Thyroid gland (tissue), 4 donors: Measurements from ENCODE around the gene PCGF1. TPM values are rescaled to one million over a fixed set of nuclear protein-coding genes. Genes with fewer than 3 reads are reported as not detected.
A peak's percentile ranks its signal among the peaks of the same experiment; 100 is the strongest.

ENCODE experiments used
- DNase-seq, 2 donors: peaks; one replicate each; pipeline ENCODE4 v3.0.0-alpha.2; 2019
- H3K27ac ChIP-seq, 3 donors: fragments of 200-600 bp; sonication (generic); 1 replicate in 2 of 3; 2 replicates in 1 of 3; pipeline ENCODE4 v1.5.1; 2016 to 2019; ENCODE audit warnings: mild to moderate bottlenecking in 1 of 3, moderate library complexity in 1 of 3
- H3K27me3 ChIP-seq: fragments of 200-600 bp; sonication (generic); one replicate; pipeline ENCODE4 v1.5.1; 2019
- H3K36me3 ChIP-seq, 2 donors: fragments of 200-600 bp; sonication (generic); one replicate each; pipeline ENCODE4 v1.5.1; 2016 to 2019
- H3K4me1 ChIP-seq, 2 donors: fragments of 200-600 bp; sonication (generic); one replicate each; pipeline ENCODE4 v1.5.1; 2017 to 2019
- H3K4me3 ChIP-seq, 3 donors: fragments of 200-600 bp; sonication (generic); replicated peaks in 1 of 3; 1 replicate in 2 of 3; 2 replicates in 1 of 3; pipeline ENCODE4 v1.5.1; 2016; ENCODE audit warnings: mild to moderate bottlenecking in 1 of 3
- H3K9me3 ChIP-seq: fragments of 200-600 bp; sonication (generic); one replicate; pipeline ENCODE4 v1.5.1; 2017
- CTCF ChIP-seq, 6 experiments: fragments of 200-600 bp in 3 of 6; fragments of 450-650 bp in 3 of 6; sonication (generic) in 3 of 6; IDR thresholded peaks; one replicate each; pipeline ENCODE4 v1.5.1; 2016 to 2019; ENCODE audit warnings: antibody characterized with exemption in 6 of 6, mild to moderate bottlenecking in 2 of 6, inconsistent platforms in 1 of 6, moderate library complexity in 1 of 6
- POLR2A ChIP-seq, 2 donors: fragments of 450-650 bp; IDR thresholded peaks; one replicate each; pipeline ENCODE4 v1.6.1; 2017; ENCODE audit warnings: antibody characterized with exemption in 2 of 2, mild to moderate bottlenecking in 2 of 2, moderate library complexity in 1 of 2
- WGBS, 2 donors: methylation state at CpG; one replicate each; pipeline ENCODE4 v1.1.5; 2017; 5-methylcytosine and 5-hydroxymethylcytosine counted together
- intact Hi-C: fragments of 100-400 bp; cut with DNase I; formaldehyde crosslinking; loops from one replicate; pipeline ENCODE4 v1.15.1; 2023
- total RNA-seq, 4 donors: library from RNA; depleted of rRNA; stranded (reverse); fragments of >200 nt; gene quantifications; one replicate each; pipeline ENCODE4 v1.2.3, GENCODE V29; 2016

The PCGF1 gene
- total RNA-seq, 4 donors from 2014 or later = 11.0 to 25.9 (median 17.1) TPM

GRCh38 chr2:74503506-74504475 lies 3.7 kb downstream of the PCGF1 start:
- H3K27ac ChIP-seq = peak overlapping the region; percentile 42 to 60 (median 46)

DNA sequence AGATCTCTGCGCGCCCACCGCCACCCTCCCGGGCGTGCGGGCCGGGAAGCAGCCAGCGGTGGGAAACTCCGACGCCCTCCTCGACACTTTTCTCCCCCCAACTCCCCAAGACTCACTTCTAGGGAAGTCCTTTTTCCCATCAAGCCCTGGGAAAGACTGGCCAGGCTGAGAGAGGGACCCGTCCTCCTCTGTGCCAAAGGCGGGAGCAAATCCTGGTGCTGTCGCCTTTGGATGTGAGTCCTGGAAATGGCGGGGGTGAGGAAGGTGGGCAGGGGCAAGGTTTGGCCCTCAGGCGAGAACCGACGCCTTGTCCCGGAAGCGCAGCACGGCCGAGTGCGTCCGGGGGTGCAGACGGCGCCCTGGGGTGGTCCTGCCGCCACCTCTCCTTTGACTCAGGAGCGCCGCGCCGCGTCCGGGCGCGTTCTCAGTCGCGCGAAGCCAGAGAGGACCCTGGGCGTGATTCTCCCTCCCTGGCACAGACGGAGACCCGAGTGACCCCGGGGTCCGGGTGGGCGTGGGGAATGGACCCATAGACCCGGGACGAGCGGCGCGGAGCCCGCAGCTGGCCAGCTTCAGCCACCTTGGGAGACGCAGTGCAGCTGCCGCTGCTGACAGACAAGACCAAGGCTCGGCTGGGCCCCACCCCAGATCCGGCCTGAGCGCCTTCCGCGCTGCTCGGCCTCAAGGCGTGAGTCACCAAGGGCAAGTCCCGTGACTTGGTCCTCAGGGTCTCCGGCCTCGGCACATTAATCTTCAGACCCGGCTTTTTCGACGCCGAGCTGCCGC lies 4.6 kb downstream of the PCGF1 start:
- Histone ChIP-seq H3K27ac (peak overlapping the region in 2 of 3 donors; percentile 46 to 60), H3K4me3 (peak overlapping the region in 1 of 3 donors; percentile 29), H3K9me3 (no peaks in the 10 kb centered on the region), H3K36me3 (peaks cover 11 to 12% of the 10 kb centered on the region in 2 donors), H3K27me3 (peaks cover 7% of the 10 kb centered on the region), H3K4me1 (peaks cover 39 to 45% of the 10 kb centered on the region in 2 donors)
- TF ChIP-seq POLR2A (IDR thresholded peaks at IDR 0.05) (peak in 1 of 2 donors; percentile 39), CTCF (IDR thresholded peaks at IDR 0.05) (no peak)
- intact Hi-C loops = no loop called here
- DNase-seq = peak; percentile 60 to 68
- WGBS, 2 donors = 0 to 7% methylated on average over 7 to 24 of the region's 67 CpGs

More at GRCh38 chr2:74503506-74504475, 3.7 kb downstream of the PCGF1 start:
- no peak for DNase-seq
- intact Hi-C loops = no loop called here
- TF ChIP-seq POLR2A (IDR thresholded peaks at IDR 0.05) (peak in 1 of 2 donors; percentile 4), CTCF (IDR thresholded peaks at IDR 0.05) (no peak)
- Histone ChIP-seq H3K4me1 (peaks cover 33 to 42% of the 10 kb centered on the region in 2 donors), H3K27me3 (peaks cover 7% of the 10 kb centered on the region), H3K36me3 (peaks cover 11 to 12% of the 10 kb centered on the region in 2 donors), H3K4me3 (peak overlapping the region in 1 of 3 donors; percentile 29), H3K9me3 (no peaks in the 10 kb centered on the region)
- whole genome bisulfite sequencing, 2 donors = 50 to 55% methylated on average over 41 to 45 of the region's 45 CpGs

DNA sequence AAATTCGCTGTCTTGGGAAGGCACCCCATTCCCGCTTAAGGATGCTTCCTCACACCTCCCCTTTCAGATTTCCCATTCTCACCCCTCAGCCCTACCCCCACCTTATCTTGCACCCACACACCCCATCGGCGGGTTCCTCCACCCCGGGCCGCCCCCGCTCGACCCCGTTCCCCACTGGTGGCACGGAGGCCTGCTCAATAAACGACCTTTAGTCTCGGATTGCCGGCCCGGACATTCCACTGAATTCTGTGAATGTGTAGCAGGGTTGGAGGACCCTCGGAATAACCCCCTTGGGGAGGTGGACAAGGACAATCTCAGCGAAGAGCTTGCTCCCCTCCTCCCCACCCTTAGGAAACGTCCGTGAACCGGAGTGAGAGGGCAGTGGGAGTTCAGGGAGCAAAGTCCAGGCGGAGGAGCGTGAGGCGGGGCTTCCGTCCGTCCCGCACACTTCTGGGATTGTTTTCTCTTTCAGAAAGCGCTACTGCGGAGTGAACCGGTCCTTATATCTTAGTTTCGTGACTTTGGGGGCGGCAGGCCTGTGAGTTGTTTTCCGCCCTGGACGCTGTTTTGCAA lies 5.3 kb downstream of the PCGF1 start:
- intact Hi-C loops = no loop called here
- H3K27ac ChIP-seq = peak overlapping the region in 2 of 3 donors; percentile 46 to 60
- peaks cover 7% of the 10 kb centered on the region for H3K27me3 ChIP-seq
- peaks cover 45 to 51% of the 10 kb centered on the region in 2 donors for H3K4me1 ChIP-seq
- WGBS, 2 donors = 23 to 25% methylated on average over 25 to 27 of the region's 32 CpGs
- H3K9me3 ChIP-seq = no peaks in the 10 kb centered on the region
- H3K36me3 ChIP-seq = peaks cover 11 to 12% of the 10 kb centered on the region in 2 donors
- no peak for DNase-seq
- H3K4me3 ChIP-seq = peak overlapping the region in 1 of 3 donors; percentile 29
- TF ChIP-seq CTCF (IDR thresholded peaks at IDR 0.05) (no peak), POLR2A (IDR thresholded peaks at IDR 0.05) (no peak)

DNA sequence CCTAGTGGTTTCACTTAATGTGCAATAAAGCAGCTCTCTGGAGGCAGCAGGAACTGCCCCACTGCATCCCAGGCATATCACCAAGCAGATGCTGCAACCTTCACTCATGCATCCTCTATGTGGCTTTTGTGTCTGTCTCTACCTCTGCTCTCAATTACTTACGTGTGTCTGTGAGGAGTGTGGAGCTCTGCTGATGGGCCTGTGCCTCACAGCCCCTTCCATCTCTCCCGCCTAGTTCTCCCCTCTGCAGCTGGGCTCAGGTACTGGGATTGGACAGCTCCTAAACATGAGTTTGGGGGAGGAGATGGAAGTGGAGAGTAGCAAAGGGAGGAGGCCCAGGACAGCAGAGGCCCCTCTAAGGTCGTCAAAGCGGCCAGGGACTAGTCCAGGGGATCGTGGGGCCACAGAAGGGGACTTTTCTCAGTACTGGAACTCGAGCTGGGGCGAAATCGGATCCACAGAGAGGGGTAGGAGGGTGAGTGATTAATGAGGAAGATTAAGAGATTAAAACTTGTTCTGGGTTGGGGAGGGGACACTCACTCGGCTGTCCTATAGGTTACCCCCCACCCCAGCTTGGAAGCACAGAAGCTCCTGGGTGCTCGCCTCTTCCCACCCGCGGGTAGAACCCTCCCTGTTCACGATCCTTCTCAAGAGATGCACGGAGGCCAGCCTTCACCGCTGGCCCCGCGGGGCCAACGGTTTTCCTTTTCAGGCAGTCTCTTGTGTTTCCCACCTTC lies 6.0 kb downstream of the PCGF1 start:
- peaks cover 40 to 48% of the 10 kb centered on the region in 2 donors for H3K4me1 ChIP-seq
- peaks cover 11 to 12% of the 10 kb centered on the region in 2 donors for H3K36me3 ChIP-seq
- no peaks in the 10 kb centered on the region for H3K9me3 ChIP-seq
- peaks cover 7% of the 10 kb centered on the region for H3K27me3 ChIP-seq
- TF ChIP-seq POLR2A (IDR thresholded peaks at IDR 0.05) (no peak), CTCF (IDR thresholded peaks at IDR 0.05) (no peak)
- no peak overlapping the region for H3K4me3 ChIP-seq
- no peak for DNase-seq
- no peak overlapping the region for H3K27ac ChIP-seq
- 76 to 78% methylated on average over 18 of the region's 18 CpGs for WGBS, 2 donors
- intact Hi-C loops = no loop called here
